ENCODE measurements around the gene KLHL26.

- TF ChIP-seq SRSF1 (IDR thresholded peaks at IDR 0.05; ENCODE audit: low read depth, low read length) (no peak), ZFP30 (CRISPR knock-in tag; IDR thresholded peaks at IDR 0.05; ENCODE audit: borderline replicate concordance) (no peak), CTCF (IDR thresholded peaks at IDR 0.05 in 2 of 3, conservative IDR thresholded peaks at IDR 0.05 in 1 of 3; ENCODE audit: insufficient read depth in 2 of 3, low read depth in 1 of 3, low read length in 3 of 3) (no peak), BRD4 (IDR thresholded peaks at IDR 0.05) (no peak), ZNF24 (IDR thresholded peaks at IDR 0.05) (no peak), THRA (IDR thresholded peaks at IDR 0.05) (no peak), ZBTB49 (CRISPR knock-in tag; IDR thresholded peaks at IDR 0.05; ENCODE audit: borderline replicate concordance) (no peak), PATZ1 (CRISPR knock-in tag; IDR thresholded peaks at IDR 0.05; ENCODE audit: borderline replicate concordance) (no peak), TFE3 (CRISPR knock-in tag; IDR thresholded peaks at IDR 0.05) (no peak), USF2 (CRISPR knock-in tag; IDR thresholded peaks at IDR 0.05) (no peak), LCOR (CRISPR knock-in tag; IDR thresholded peaks at IDR 0.05) (no peak), FOXK1 (CRISPR knock-in tag; IDR thresholded peaks at IDR 0.05; ENCODE audit: borderline replicate concordance) (no peak), EZH2 (IDR thresholded peaks at IDR 0.05; ENCODE audit: borderline replicate concordance, low read depth, low read length) (no peak)
Observed at GRCh38 chr19:18704971-18705370, 68.1 kb downstream of the KLHL26 start.
